GM12878 (cell line): ENCODE results near the gene OR51I2. TPM values are rescaled to one million over a fixed set of nuclear protein-coding genes. Genes with fewer than 3 reads are reported as not detected.

Source experiments
- ATAC-seq: fragments of 200-7000 bp; cut with Tn5 transposase; 3 replicates; pipeline ENCODE4 v1.9.1; 2020; ENCODE audit warnings: mild to moderate bottlenecking, moderate library complexity
- BruUV-seq: library from RNA; stranded (reverse); fragments of 400-500 nt; replicated peaks from 2 replicates; lab custom pipeline; 2021; lab: Mats Ljungman, UMichigan
- CTCF ChIA-PET: fragments of 300-600 bp; sonication (Branson Sonifier 250); formaldehyde crosslinking; extraction: SDS; loops from one replicate; lab custom pipeline; 2021; ENCODE audit warnings: inconsistent platforms; lab: Yijun Ruan, JAX
- POLR2A ChIA-PET: fragments of 350-600 bp; formaldehyde crosslinking; extraction: SDS; loops from one replicate; lab custom pipeline; 2021; ENCODE audit warnings: inconsistent platforms; lab: Charles Lee
- RAD21 ChIA-PET: fragments of 300-600 bp; sonication (Branson Sonifier 250); formaldehyde crosslinking; loops from one replicate; lab custom pipeline; 2023; ENCODE audit warnings: antibody characterized with exemption; ENCODE audit not compliant: unreplicated experiment; lab: Charles Lee
- SMC1A ChIA-PET: fragments of 300-600 bp; sonication (Branson Sonifier 250); formaldehyde crosslinking; loops from one replicate; lab custom pipeline; 2023; ENCODE audit not compliant: unreplicated experiment, uncharacterized antibody; lab: Charles Lee
- DNase-seq: peaks from one replicate; pipeline ENCODE4 v3.0.0-alpha.2; 2011; ENCODE audit warnings: low read depth, low spot score
- FAIRE-seq: peaks from 3 replicates; lab custom pipeline; 2011; peaks lifted over from hg19 to GRCh38; lab: Jason Lieb, UNC
- H2AFZ ChIP-seq: 2 replicates; pipeline ENCODE4 v1.6.0; 2011; ENCODE audit warnings: low read depth, low read length, control low read depth; ENCODE audit not compliant: control insufficient read depth
- H3K27ac ChIP-seq: 2 replicates; pipeline ENCODE4 v1.5.1; 2011; ENCODE audit warnings: control low read depth; ENCODE audit not compliant: control insufficient read depth, insufficient read depth
- H3K27me3 ChIP-seq, 2 experiments: replicated peaks in 1 of 2; 2 replicates each; pipeline versions ENCODE4 v1.6.0 to v1.6.1; 2011; ENCODE audit warnings: low read length in 1 of 2; ENCODE audit not compliant: control insufficient read depth in 2 of 2, insufficient read depth in 2 of 2
- H3K36me3 ChIP-seq, 2 experiments: 2 replicates each; pipeline ENCODE4 v1.5.1; 2011; ENCODE audit warnings: low read length in 1 of 2; ENCODE audit not compliant: control insufficient read depth in 2 of 2, insufficient read depth in 2 of 2
- H3K4me1 ChIP-seq: 2 replicates; pipeline ENCODE4 v1.6.1; 2011; ENCODE audit warnings: mild to moderate bottlenecking, low read length, moderate library complexity, mixed read lengths; ENCODE audit not compliant: control insufficient read depth, insufficient read depth
- H3K4me2 ChIP-seq: 2 replicates; pipeline ENCODE4 v1.6.0; 2011; ENCODE audit warnings: control low read depth; ENCODE audit not compliant: control insufficient read depth, insufficient read depth
- H3K4me3 ChIP-seq: fragments of 200-600 bp; sonication (generic); 2 replicates; pipeline ENCODE4 v1.5.1; 2016
- H3K79me2 ChIP-seq: 2 replicates; pipeline ENCODE4 v1.6.0; 2011; ENCODE audit warnings: low read length; ENCODE audit not compliant: control insufficient read depth, insufficient read depth
- H3K9ac ChIP-seq: 2 replicates; pipeline ENCODE4 v1.8.0; 2011; ENCODE audit warnings: low read length, control low read depth, mixed read lengths; ENCODE audit not compliant: control insufficient read depth, insufficient read depth
- H3K9me3 ChIP-seq: replicated peaks from 3 replicates; pipeline ENCODE4 v1.5.1; 2011; ENCODE audit warnings: mild to moderate bottlenecking, low read length; ENCODE audit not compliant: control insufficient read depth, insufficient read depth
- H4K20me1 ChIP-seq: 2 replicates; pipeline ENCODE4 v1.6.0; 2011; ENCODE audit not compliant: control insufficient read depth, insufficient read depth
- NBN ChIP-seq: fragments of 450-650 bp; IDR thresholded peaks from 2 replicates; pipeline ENCODE4 v1.6.1; 2016
- ZNF687 ChIP-seq: fragments of 450-650 bp; IDR thresholded peaks from 2 replicates; pipeline ENCODE4 v1.6.1; 2017; ENCODE audit warnings: mild to moderate bottlenecking, moderate library complexity
- WGBS: methylation state at CpG from one replicate; pipeline ENCODE4 v1.1.6; 2016; ENCODE audit warnings: low lambda C conversion rate; ENCODE audit not compliant: insufficient replicate concordance, insufficient coverage; ENCODE audit errors: missing lambda C conversion rate; 5-methylcytosine and 5-hydroxymethylcytosine counted together
- in situ Hi-C: fragments of 300-500 bp; cut with MboI; formaldehyde crosslinking; loops from 9 replicates; pipeline ENCODE4 v1.14.3; 2018; ENCODE audit warnings: mixed read lengths
- intact Hi-C: fragments of 100-400 bp; cut with micrococcal nuclease; formaldehyde crosslinking; loops from one replicate; pipeline ENCODE4 v1.14.2; 2022; ENCODE audit not compliant: unreplicated experiment
- polyA plus RNA-seq, 11 experiments: library from polyadenylated mRNA; depleted of rRNA in 4 of 11; unstranded in 6 of 11; stranded (reverse) in 5 of 11; fragments of >200 nt; fragmentation: Nextera tagmentation in 4 of 11; fragmentation: Illumina TruSeq in 1 of 11; extraction: Ambion mirVana in 4 of 11; extraction: Trizol in 1 of 11; gene quantifications; 1 replicate in 1 of 11; 2 replicates in 10 of 11; pipeline versions ENCODE4 v1.2.1 to v1.2.3, GENCODE V29; 2011 to 2016; ENCODE audit warnings: inconsistent platforms in 2 of 11, missing spikeins in 2 of 11, low read depth in 1 of 11
- total RNA-seq, 4 experiments: library from RNA; depleted of rRNA in 3 of 4; stranded (reverse); fragments of >200 nt in 3 of 4; fragmentation: Illumina TruSeq in 1 of 4; extraction: Trizol in 1 of 4; gene quantifications; 2 replicates each; pipeline versions ENCODE4 v1.2.1 to v1.2.3, GENCODE V29; 2013 to 2021

OR51I2 gene
- total and polyA plus RNA-seq, 10 of the 15 experiments (the other 5 are each of a cell fraction or from before 2014, with no cell fraction given), result not detected

- Histone ChIP-seq H3K27ac (no peak overlapping the region), H3K27me3 (no peaks in the 10 kb centered on the region; a peak in 1 of 4 replicates), H3K36me3 (no peaks in the 10 kb centered on the region), H3K9ac (no peak overlapping the region), H3K4me3 (no peak overlapping the region), H3K79me2 (no peaks in the 10 kb centered on the region), H2AFZ (no peak overlapping the region), H4K20me1 (no peaks in the 10 kb centered on the region), H3K9me3 (no peaks in the 10 kb centered on the region)
- RAD21 ChIA-PET, result interaction anchor here (1.2 kb wide), 1 partner anchor 19 kb away, joined by 3 read pairs; no protein-coding TSS in a partner anchor
- intact Hi-C loops, result no loop called here
- WGBS, result 49% methylated on average over 9 of the region's 9 CpGs
- no peak for FAIRE-seq
- SMC1A ChIA-PET, result interaction anchor here (0.5 to 2.4 kb wide), 5 partner anchors 8 to 817 kb away, joined by 3 to 7 read pairs (median 3); no protein-coding TSS in a partner anchor
- CTCF ChIA-PET, result interaction anchor here (0.5 to 2.3 kb wide), 3 partner anchors 14 to 34 kb away, joined by 3 to 7 read pairs (median 3); no protein-coding TSS in a partner anchor
- BruUV-seq, result no TSS peak
- DNase-seq, result no peak
- ATAC-seq, result no peak
- TF ChIP-seq NBN (no peak), ZNF687 (no peak)
- TF ChIP-seq, all 136 proteins: peak for 0
- Histone ChIP-seq H3K4me1 (no peaks in the 10 kb centered on the region), H3K4me2 (no peak overlapping the region)
- POLR2A ChIA-PET, result no interaction called here
- in situ Hi-C loops, result no loop called here
Observed at GRCh38 chr11:5505363-5506048, 56.4 kb downstream of the OR51I2 start.

Other genes with a start within 250 kb of the OR51I2 start
Only the 7 nearest of the 22 such genes appear.
- 0.17 TPM in 1 of 2 replicates, not detected in the other for gene OR51B6, start 97.8 kb upstream of the OR51I2 start, total RNA-seq (2014; rRNA removed)
- not detected in 2 replicates for gene OR51B6, start 97.8 kb upstream of the OR51I2 start, total RNA-seq (2014; rRNA removed; fragmentation: Illumina TruSeq; extraction: Trizol)
- not detected in 2 replicates for gene OR51B6, start 97.8 kb upstream of the OR51I2 start, total RNA-seq (2021)
- not detected in 2 replicates for gene OR51B6, start 97.8 kb upstream of the OR51I2 start, polyA plus RNA-seq (2011; rRNA removed)
- gene OR51B6, start 97.8 kb upstream of the OR51I2 start, polyA plus RNA-seq (2014; fragmentation: Illumina TruSeq; extraction: Trizol), result not detected in 2 replicates
- gene OR51B6, start 97.8 kb upstream of the OR51I2 start, polyA plus RNA-seq (2014; fragmentation: Nextera tagmentation; extraction: Ambion mirVana), result not detected
- not detected in 2 replicates for gene OR51B6, start 97.8 kb upstream of the OR51I2 start, polyA plus RNA-seq (2014; rRNA removed)
- not detected for gene OR51B6, start 97.8 kb upstream of the OR51I2 start, polyA plus RNA-seq (2016; fragmentation: Nextera tagmentation; extraction: Ambion mirVana)
- not detected in 2 replicates for gene OR51M1, start 65.5 kb upstream of the OR51I2 start, total RNA-seq (2014; rRNA removed)
- gene OR51M1, start 65.5 kb upstream of the OR51I2 start, total RNA-seq (2014; rRNA removed; fragmentation: Illumina TruSeq; extraction: Trizol), result not detected in 2 replicates
- gene OR51M1, start 65.5 kb upstream of the OR51I2 start, total RNA-seq (2021), result not detected in 2 replicates
- not detected in 2 replicates for gene OR51M1, start 65.5 kb upstream of the OR51I2 start, polyA plus RNA-seq (2011; rRNA removed)
- 0.06 TPM in 1 of 2 replicates, not detected in the other for gene OR51M1, start 65.5 kb upstream of the OR51I2 start, polyA plus RNA-seq (2014; fragmentation: Illumina TruSeq; extraction: Trizol)
- gene OR51M1, start 65.5 kb upstream of the OR51I2 start, polyA plus RNA-seq (2014; fragmentation: Nextera tagmentation; extraction: Ambion mirVana), result not detected
- gene OR51M1, start 65.5 kb upstream of the OR51I2 start, polyA plus RNA-seq (2014; rRNA removed), result not detected in 2 replicates
- not detected for gene OR51M1, start 65.5 kb upstream of the OR51I2 start, polyA plus RNA-seq (2016; fragmentation: Nextera tagmentation; extraction: Ambion mirVana)
- not detected in 2 replicates for gene OR51Q1, start 27.2 kb upstream of the OR51I2 start, total RNA-seq (2014; rRNA removed)
- not detected in 2 replicates for gene OR51Q1, start 27.2 kb upstream of the OR51I2 start, total RNA-seq (2014; rRNA removed; fragmentation: Illumina TruSeq; extraction: Trizol)
- not detected in 2 replicates for gene OR51Q1, start 27.2 kb upstream of the OR51I2 start, total RNA-seq (2021)
- gene OR51Q1, start 27.2 kb upstream of the OR51I2 start, polyA plus RNA-seq (2011; rRNA removed), result not detected in 2 replicates
- gene OR51Q1, start 27.2 kb upstream of the OR51I2 start, polyA plus RNA-seq (2014; fragmentation: Illumina TruSeq; extraction: Trizol), result not detected in 2 replicates
- not detected for gene OR51Q1, start 27.2 kb upstream of the OR51I2 start, polyA plus RNA-seq (2014; fragmentation: Nextera tagmentation; extraction: Ambion mirVana)
- not detected in 2 replicates for gene OR51Q1, start 27.2 kb upstream of the OR51I2 start, polyA plus RNA-seq (2014; rRNA removed)
- gene OR51Q1, start 27.2 kb upstream of the OR51I2 start, polyA plus RNA-seq (2016; fragmentation: Nextera tagmentation; extraction: Ambion mirVana), result not detected
- 0.11 TPM in 1 of 2 replicates, not detected in the other for gene OR51I1, start 7.8 kb upstream of the OR51I2 start, total RNA-seq (2014; rRNA removed)
- not detected in 2 replicates for gene OR51I1, start 7.8 kb upstream of the OR51I2 start, total RNA-seq (2014; rRNA removed; fragmentation: Illumina TruSeq; extraction: Trizol)
- gene OR51I1, start 7.8 kb upstream of the OR51I2 start, total RNA-seq (2021), result not detected in 2 replicates
- 0.10 and 0.16 TPM in 2 replicates for gene OR51I1, start 7.8 kb upstream of the OR51I2 start, polyA plus RNA-seq (2011; rRNA removed)
- gene OR51I1, start 7.8 kb upstream of the OR51I2 start, polyA plus RNA-seq (2014; fragmentation: Illumina TruSeq; extraction: Trizol), result not detected in 2 replicates
- not detected for gene OR51I1, start 7.8 kb upstream of the OR51I2 start, polyA plus RNA-seq (2014; fragmentation: Nextera tagmentation; extraction: Ambion mirVana)
- not detected in 2 replicates for gene OR51I1, start 7.8 kb upstream of the OR51I2 start, polyA plus RNA-seq (2014; rRNA removed)
- gene OR51I1, start 7.8 kb upstream of the OR51I2 start, polyA plus RNA-seq (2016; fragmentation: Nextera tagmentation; extraction: Ambion mirVana), result not detected
- not detected in 2 replicates for gene OR52D1, start 39.4 kb downstream of the OR51I2 start, total RNA-seq (2014; rRNA removed)
- not detected in 2 replicates for gene OR52D1, start 39.4 kb downstream of the OR51I2 start, total RNA-seq (2014; rRNA removed; fragmentation: Illumina TruSeq; extraction: Trizol)
- not detected in 2 replicates for gene OR52D1, start 39.4 kb downstream of the OR51I2 start, total RNA-seq (2021)
- not detected in 2 replicates for gene OR52D1, start 39.4 kb downstream of the OR51I2 start, polyA plus RNA-seq (2011; rRNA removed)
- gene OR52D1, start 39.4 kb downstream of the OR51I2 start, polyA plus RNA-seq (2014; fragmentation: Illumina TruSeq; extraction: Trizol), result not detected in 2 replicates
- gene OR52D1, start 39.4 kb downstream of the OR51I2 start, polyA plus RNA-seq (2014; fragmentation: Nextera tagmentation; extraction: Ambion mirVana), result not detected
- gene OR52D1, start 39.4 kb downstream of the OR51I2 start, polyA plus RNA-seq (2014; rRNA removed), result not detected in 2 replicates
- gene OR52D1, start 39.4 kb downstream of the OR51I2 start, polyA plus RNA-seq (2016; fragmentation: Nextera tagmentation; extraction: Ambion mirVana), result not detected
- not detected in 2 replicates for gene UBQLN3, start 60.6 kb downstream of the OR51I2 start, total RNA-seq (2014; rRNA removed)
- not detected in 2 replicates for gene UBQLN3, start 60.6 kb downstream of the OR51I2 start, total RNA-seq (2014; rRNA removed; fragmentation: Illumina TruSeq; extraction: Trizol)
- not detected in 2 replicates for gene UBQLN3, start 60.6 kb downstream of the OR51I2 start, total RNA-seq (2021)
- 0.06 TPM in 1 of 2 replicates, not detected in the other for gene UBQLN3, start 60.6 kb downstream of the OR51I2 start, polyA plus RNA-seq (2011; rRNA removed)
- gene UBQLN3, start 60.6 kb downstream of the OR51I2 start, polyA plus RNA-seq (2014; fragmentation: Illumina TruSeq; extraction: Trizol), result not detected in 2 replicates
- not detected for gene UBQLN3, start 60.6 kb downstream of the OR51I2 start, polyA plus RNA-seq (2014; fragmentation: Nextera tagmentation; extraction: Ambion mirVana)
- gene UBQLN3, start 60.6 kb downstream of the OR51I2 start, polyA plus RNA-seq (2014; rRNA removed), result not detected in 2 replicates
- gene UBQLN3, start 60.6 kb downstream of the OR51I2 start, polyA plus RNA-seq (2016; fragmentation: Nextera tagmentation; extraction: Ambion mirVana), result not detected
- gene UBQLNL, start 67.4 kb downstream of the OR51I2 start, total RNA-seq (2014; rRNA removed), result 0.45 and 0.54 TPM in 2 replicates
- 0.40 and 0.46 TPM in 2 replicates for gene UBQLNL, start 67.4 kb downstream of the OR51I2 start, total RNA-seq (2014; rRNA removed; fragmentation: Illumina TruSeq; extraction: Trizol)
- gene UBQLNL, start 67.4 kb downstream of the OR51I2 start, total RNA-seq (2021), result 0.33 and 0.51 TPM in 2 replicates
- 1.2 and 1.6 TPM in 2 replicates for gene UBQLNL, start 67.4 kb downstream of the OR51I2 start, polyA plus RNA-seq (2011; rRNA removed)
- gene UBQLNL, start 67.4 kb downstream of the OR51I2 start, polyA plus RNA-seq (2014; fragmentation: Illumina TruSeq; extraction: Trizol), result 0.60 and 1.4 TPM in 2 replicates
- under 1 TPM; 0.24 to 0.26 TPM for gene UBQLNL, start 67.4 kb downstream of the OR51I2 start, polyA plus RNA-seq (2014; fragmentation: Nextera tagmentation; extraction: Ambion mirVana)
- gene UBQLNL, start 67.4 kb downstream of the OR51I2 start, polyA plus RNA-seq (2014; rRNA removed), result 0.74 and 0.88 TPM in 2 replicates
- gene UBQLNL, start 67.4 kb downstream of the OR51I2 start, polyA plus RNA-seq (2016; fragmentation: Nextera tagmentation; extraction: Ambion mirVana), result under 1 TPM; 0.13 to 0.20 TPM